WTC11 (cell line): ENCODE results near the gene EIF3L. TPM values are rescaled to one million over a fixed set of nuclear protein-coding genes. Genes with fewer than 3 reads are reported as not detected.

Experiments used
- ATAC-seq: fragments of 200-7000 bp; cut with Tn5 transposase; 2 replicates; pipeline ENCODE4 v1.10.0; 2021; ENCODE audit warnings: mild to moderate bottlenecking, moderate library complexity
- CTCF ChIA-PET: fragments of 300-600 bp; sonication (Branson Sonifier 250); formaldehyde crosslinking; loops from one replicate; lab custom pipeline; 2021; ENCODE audit warnings: antibody characterized with exemption; lab: Charles Lee
- POLR2A ChIA-PET: fragments of 350-600 bp; sonication (Branson Sonifier 250); formaldehyde crosslinking; loops from one replicate; lab custom pipeline; 2021; ENCODE audit warnings: antibody characterized with exemption; lab: Charles Lee
- DNase-seq: peaks from one replicate; pipeline ENCODE4 v3.0.0; 2021; ENCODE audit warnings: low spot score
- H3K27ac Mint-ChIP-seq: 2 replicates; pipeline ENCODE4 v1.8.0; 2021; ENCODE audit warnings: mixed read lengths
- H3K27me3 Mint-ChIP-seq: 2 replicates; pipeline ENCODE4 v1.8.0; 2021; ENCODE audit warnings: low read depth, mild to moderate bottlenecking, moderate library complexity, mixed read lengths
- H3K36me3 Mint-ChIP-seq: 2 replicates; pipeline ENCODE4 v1.8.0; 2021; ENCODE audit warnings: mixed read lengths
- H3K4me1 Mint-ChIP-seq: 2 replicates; pipeline ENCODE4 v1.8.0; 2022; ENCODE audit warnings: mixed read lengths
- H3K4me3 Mint-ChIP-seq: 2 replicates; pipeline ENCODE4 v1.8.0; 2021; ENCODE audit warnings: mild to moderate bottlenecking, moderate library complexity, mixed read lengths
- H3K9me3 Mint-ChIP-seq: 2 replicates; pipeline ENCODE4 v1.8.0; 2021; ENCODE audit warnings: mixed read lengths
- CREM ChIP-seq: sonication (generic); formaldehyde crosslinking; IDR thresholded peaks from 2 replicates; pipeline ENCODE4 v1.8.1; 2022; ENCODE audit warnings: mild to moderate bottlenecking, missing genetic modification reagents, moderate library complexity
- EMX1 ChIP-seq: fragments of 250-450 bp; sonication (Bioruptor Pico); IDR thresholded peaks from 2 replicates; pipeline ENCODE4 v1.8.0; 2021; ENCODE audit warnings: mild to moderate bottlenecking
- ESRRA ChIP-seq: sonication (generic); formaldehyde crosslinking; IDR thresholded peaks from 2 replicates; pipeline ENCODE4 v1.8.1; 2022; ENCODE audit warnings: mild to moderate bottlenecking, missing genetic modification reagents, borderline replicate concordance
- KAT7 ChIP-seq: sonication (generic); formaldehyde crosslinking; IDR thresholded peaks from 2 replicates; pipeline ENCODE4 v1.8.1; 2023; ENCODE audit warnings: missing genetic modification reagents, mild to moderate bottlenecking, borderline replicate concordance
- NFYB ChIP-seq: sonication (generic); formaldehyde crosslinking; conservative IDR thresholded peaks from 2 replicates; pipeline ENCODE4 v1.8.0; 2022; ENCODE audit warnings: low read depth, missing genetic modification reagents
- NR1H2 ChIP-seq: sonication (generic); formaldehyde crosslinking; IDR thresholded peaks from 2 replicates; pipeline ENCODE4 v1.9.0; 2021; ENCODE audit warnings: mild to moderate bottlenecking, moderate library complexity, missing genetic modification reagents
- NR2C2 ChIP-seq: sonication (generic); formaldehyde crosslinking; IDR thresholded peaks from 2 replicates; pipeline ENCODE4 v1.8.0; 2022; ENCODE audit warnings: mild to moderate bottlenecking, missing genetic modification reagents
- PRDM15 ChIP-seq: sonication (generic); formaldehyde crosslinking; IDR thresholded peaks from 2 replicates; pipeline ENCODE4 v1.8.0; 2022; ENCODE audit warnings: missing genetic modification reagents
- PRRX2 ChIP-seq: fragments of 250-450 bp; sonication (Bioruptor Pico); IDR thresholded peaks from 2 replicates; pipeline ENCODE4 v1.8.0; 2021; ENCODE audit warnings: mild to moderate bottlenecking
- TEAD1 ChIP-seq: sonication (generic); formaldehyde crosslinking; IDR thresholded peaks from 2 replicates; pipeline ENCODE4 v1.8.0; 2022; ENCODE audit warnings: mild to moderate bottlenecking, missing genetic modification reagents
- TEAD4 ChIP-seq: sonication (generic); formaldehyde crosslinking; IDR thresholded peaks from 2 replicates; pipeline ENCODE4 v1.8.0; 2022; ENCODE audit warnings: mild to moderate bottlenecking, missing genetic modification reagents
- ZNF532 ChIP-seq: fragments of 250-450 bp; sonication (Bioruptor Pico); IDR thresholded peaks from 2 replicates; pipeline ENCODE4 v1.9.0; 2021; ENCODE audit warnings: mild to moderate bottlenecking, borderline replicate concordance
- total RNA-seq: library from RNA; stranded (reverse); gene quantifications from 3 replicates; pipeline ENCODE4 v1.2.3, GENCODE V29; 2021
- TF ChIP-seq, protein P1 (sequence below): fragments of 250-450 bp; sonication (Bioruptor Pico); conservative IDR thresholded peaks from 2 replicates; pipeline ENCODE4 v1.9.0; 2021; ENCODE audit warnings: mild to moderate bottlenecking
- TF ChIP-seq, protein P2 (sequence below): fragments of 250-450 bp; sonication (Bioruptor Pico); IDR thresholded peaks from 2 replicates; pipeline ENCODE4 v1.9.0; 2021; ENCODE audit warnings: mild to moderate bottlenecking
- TF ChIP-seq, protein P3 (sequence below): sonication (generic); formaldehyde crosslinking; IDR thresholded peaks from 2 replicates; pipeline ENCODE4 v1.8.0; 2022; ENCODE audit warnings: mild to moderate bottlenecking, missing genetic modification reagents

Gene EIF3L
- total RNA-seq, 1 experiment from 2014 or later, result 611 TPM

DNA sequence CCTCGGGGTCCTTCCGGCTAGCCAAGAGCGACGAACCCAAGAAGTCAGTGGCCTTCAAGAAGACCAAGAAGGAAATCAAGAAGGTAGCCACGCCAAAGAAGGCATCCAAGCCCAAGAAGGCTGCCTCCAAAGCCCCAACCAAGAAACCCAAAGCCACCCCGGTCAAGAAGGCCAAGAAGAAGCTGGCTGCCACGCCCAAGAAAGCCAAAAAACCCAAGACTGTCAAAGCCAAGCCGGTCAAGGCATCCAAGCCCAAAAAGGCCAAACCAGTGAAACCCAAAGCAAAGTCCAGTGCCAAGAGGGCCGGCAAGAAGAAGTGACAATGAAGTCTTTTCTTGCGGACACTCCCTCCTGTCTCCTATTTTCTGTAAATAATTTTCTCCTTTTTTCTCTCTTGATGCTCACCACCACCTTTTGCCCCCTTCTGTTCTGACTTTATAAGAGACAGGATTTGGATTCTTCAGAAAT, 43.4 kb upstream of the EIF3L start (continued):
- TF ChIP-seq ZNF532 (CRISPR knock-in tag), result no peak
- no peak for TF ChIP-seq PRDM15

GRCh38 chr22:37806409-37807333, 42.5 kb upstream of the EIF3L start:
- ChIA-PET POLR2A (interaction anchor here (0.6 to 3.3 kb wide), 3 partner anchors 12 to 646 kb away, joined by 3 to 42 read pairs (median 6); no protein-coding TSS in a partner anchor), CTCF (interaction anchor here (1.1 to 4.0 kb wide), 9 partner anchors 12 to 200 kb away, joined by 3 to 79 read pairs (median 10); partner anchors contain the start of genes ANKRD54 and GALR3)
- DNase-seq (peak; percentile 36), ATAC-seq (no peak)
- Mint-ChIP-seq H3K4me1 (peaks cover 41% of the 10 kb centered on the region), H3K36me3 (no peaks in the 10 kb centered on the region), H3K4me3 (peak overlapping the region; percentile 84), H3K27me3 (peaks cover 64% of the 10 kb centered on the region), H3K27ac (peak overlapping the region; percentile 60; the same call in 1 of the 2 replicates), H3K9me3 (no peaks in the 10 kb centered on the region)
- TF ChIP-seq, protein P1, sequence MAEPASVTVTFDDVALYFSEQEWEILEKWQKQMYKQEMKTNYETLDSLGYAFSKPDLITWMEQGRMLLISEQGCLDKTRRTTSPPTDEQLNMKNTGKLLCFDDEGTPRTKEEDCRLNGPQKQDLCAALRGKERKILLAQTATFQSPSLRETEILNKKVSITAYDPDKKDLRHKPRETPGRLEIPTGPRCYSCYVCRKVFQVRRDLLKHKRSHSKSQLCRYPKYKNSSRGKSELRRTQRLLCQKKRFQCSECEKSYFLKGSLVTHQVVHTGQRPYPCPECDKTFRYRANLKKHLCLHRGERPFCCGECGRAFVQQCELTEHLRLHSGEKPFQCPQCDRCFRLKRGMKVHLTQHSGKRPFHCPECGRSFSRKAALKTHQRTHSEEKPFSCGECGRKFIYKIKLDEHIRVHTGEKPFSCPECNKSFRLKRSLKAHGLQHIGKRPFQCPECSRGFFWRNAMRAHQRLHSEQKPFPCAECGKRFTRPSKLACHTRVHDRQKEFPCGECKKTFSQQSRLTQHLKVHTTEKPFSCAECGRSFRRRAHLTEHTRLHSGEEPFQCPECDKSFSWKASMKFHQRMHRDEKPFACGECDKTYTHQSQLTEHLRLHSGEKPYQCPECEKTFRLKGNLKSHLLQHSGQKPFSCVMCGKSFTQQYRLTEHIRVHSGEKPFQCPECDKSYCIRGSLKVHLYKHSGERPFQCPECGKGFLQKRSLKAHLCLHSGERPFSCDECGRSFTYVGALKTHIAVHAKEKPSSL (CRISPR knock-in tag), result no peak
- TF ChIP-seq, protein P2, sequence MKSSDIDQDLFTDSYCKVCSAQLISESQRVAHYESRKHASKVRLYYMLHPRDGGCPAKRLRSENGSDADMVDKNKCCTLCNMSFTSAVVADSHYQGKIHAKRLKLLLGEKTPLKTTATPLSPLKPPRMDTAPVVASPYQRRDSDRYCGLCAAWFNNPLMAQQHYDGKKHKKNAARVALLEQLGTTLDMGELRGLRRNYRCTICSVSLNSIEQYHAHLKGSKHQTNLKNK, result no peak
- 0 out of 2 replicates have a peak, but pooled peaks have one; percentile 27 for TF ChIP-seq EMX1 (CRISPR knock-in tag)
- TF ChIP-seq KAT7 (CRISPR knock-in tag), result no peak

GRCh38 chr22:37807410-37808293, 41.6 kb upstream of the EIF3L start, which contains the start of gene GCAT:
Gene GCAT (plus strand): TSS chr22:37807934. CDS start chr22:37807968, 34 bp downstream.
- H3K4me3 Mint-ChIP-seq, result peak within 1 kb of the TSS; percentile 84
- no peak within 1 kb of the TSS for H3K27ac Mint-ChIP-seq
- H3K36me3 Mint-ChIP-seq, result no peaks in the 10 kb centered on the region
- ChIA-PET POLR2A (interaction anchor here (0.6 to 3.3 kb wide), 9 partner anchors 11 to 1372 kb away, joined by 3 to 42 read pairs (median 4); partner anchors contain the start of gene ANKRD54), CTCF (interaction anchor here (0.6 to 4.0 kb wide), 21 partner anchors 11 to 374 kb away, joined by 3 to 79 read pairs (median 4); partner anchors contain the start of genes ANKRD54 and GALR3)
- no peaks in the 10 kb centered on the region for H3K9me3 Mint-ChIP-seq
- peaks cover 59% of the 10 kb centered on the region for H3K27me3 Mint-ChIP-seq
- DNase-seq (peak; percentile 98), ATAC-seq (peak; percentile 87)
- H3K4me1 Mint-ChIP-seq, result peaks cover 41% of the 10 kb centered on the region
- TF ChIP-seq PRRX2 (CRISPR knock-in tag), result 0 out of 2 replicates have a peak, but pooled peaks have one; percentile 26
- TF ChIP-seq CREM (CRISPR knock-in tag), result peak; percentile 79; the same call in 1 of the 2 replicates
- no peak for TF ChIP-seq NR2C2 (CRISPR knock-in tag)
- TF ChIP-seq TEAD4 (CRISPR knock-in tag), result no peak
- peak; percentile 92 for TF ChIP-seq NFYB
- peak; percentile 8; the same call in 1 of the 2 replicates for TF ChIP-seq TEAD1 (CRISPR knock-in tag)
- TF ChIP-seq ESRRA (CRISPR knock-in tag), result no peak
- no peak for TF ChIP-seq NR1H2 (CRISPR knock-in tag)
- TF ChIP-seq, protein P3, sequence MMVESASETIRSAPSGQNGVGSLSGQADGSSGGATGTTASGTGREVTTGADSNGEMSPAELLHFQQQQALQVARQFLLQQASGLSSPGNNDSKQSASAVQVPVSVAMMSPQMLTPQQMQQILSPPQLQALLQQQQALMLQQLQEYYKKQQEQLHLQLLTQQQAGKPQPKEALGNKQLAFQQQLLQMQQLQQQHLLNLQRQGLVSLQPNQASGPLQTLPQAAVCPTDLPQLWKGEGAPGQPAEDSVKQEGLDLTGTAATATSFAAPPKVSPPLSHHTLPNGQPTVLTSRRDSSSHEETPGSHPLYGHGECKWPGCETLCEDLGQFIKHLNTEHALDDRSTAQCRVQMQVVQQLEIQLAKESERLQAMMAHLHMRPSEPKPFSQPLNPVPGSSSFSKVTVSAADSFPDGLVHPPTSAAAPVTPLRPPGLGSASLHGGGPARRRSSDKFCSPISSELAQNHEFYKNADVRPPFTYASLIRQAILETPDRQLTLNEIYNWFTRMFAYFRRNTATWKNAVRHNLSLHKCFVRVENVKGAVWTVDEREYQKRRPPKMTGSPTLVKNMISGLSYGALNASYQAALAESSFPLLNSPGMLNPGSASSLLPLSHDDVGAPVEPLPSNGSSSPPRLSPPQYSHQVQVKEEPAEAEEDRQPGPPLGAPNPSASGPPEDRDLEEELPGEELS (CRISPR knock-in tag), result no peak
